ENCODE results near the gene SPDYE18.
"Not testable (repeated sequence)": the region's sequence is repeated elsewhere in the genome, so short reads cannot be mapped to it uniquely, and the experiment has no call there.

DNA sequence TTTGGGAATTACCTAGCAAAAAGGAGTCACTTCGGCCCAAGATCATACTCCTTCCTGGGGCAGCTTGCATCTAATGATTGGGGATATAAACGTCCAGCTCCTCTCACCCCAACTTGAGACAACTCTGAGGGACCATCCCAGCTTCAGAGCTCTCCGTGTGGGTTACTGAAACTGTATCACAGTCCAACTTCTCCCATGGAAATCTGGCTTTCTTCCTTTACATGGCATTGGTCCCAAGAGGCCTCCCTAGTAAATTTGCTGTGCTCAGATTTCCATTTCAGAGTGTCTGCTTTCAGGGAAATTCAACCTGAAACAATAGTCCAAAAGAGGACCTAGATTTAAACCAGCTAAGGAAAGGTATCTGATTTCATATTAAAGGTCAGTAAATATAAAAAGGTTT lies 45.3 kb upstream of the SPDYE18 start:
- TF ChIP-seq, protein P1, sequence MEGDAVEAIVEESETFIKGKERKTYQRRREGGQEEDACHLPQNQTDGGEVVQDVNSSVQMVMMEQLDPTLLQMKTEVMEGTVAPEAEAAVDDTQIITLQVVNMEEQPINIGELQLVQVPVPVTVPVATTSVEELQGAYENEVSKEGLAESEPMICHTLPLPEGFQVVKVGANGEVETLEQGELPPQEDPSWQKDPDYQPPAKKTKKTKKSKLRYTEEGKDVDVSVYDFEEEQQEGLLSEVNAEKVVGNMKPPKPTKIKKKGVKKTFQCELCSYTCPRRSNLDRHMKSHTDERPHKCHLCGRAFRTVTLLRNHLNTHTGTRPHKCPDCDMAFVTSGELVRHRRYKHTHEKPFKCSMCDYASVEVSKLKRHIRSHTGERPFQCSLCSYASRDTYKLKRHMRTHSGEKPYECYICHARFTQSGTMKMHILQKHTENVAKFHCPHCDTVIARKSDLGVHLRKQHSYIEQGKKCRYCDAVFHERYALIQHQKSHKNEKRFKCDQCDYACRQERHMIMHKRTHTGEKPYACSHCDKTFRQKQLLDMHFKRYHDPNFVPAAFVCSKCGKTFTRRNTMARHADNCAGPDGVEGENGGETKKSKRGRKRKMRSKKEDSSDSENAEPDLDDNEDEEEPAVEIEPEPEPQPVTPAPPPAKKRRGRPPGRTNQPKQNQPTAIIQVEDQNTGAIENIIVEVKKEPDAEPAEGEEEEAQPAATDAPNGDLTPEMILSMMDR (conservative IDR thresholded peaks at IDR 0.05; ENCODE audit: low read depth, low read length), result not testable (repeated sequence)
- not testable (repeated sequence) for TF ChIP-seq EZH2phosphoT487 (IDR thresholded peaks at IDR 0.05; ENCODE audit: borderline replicate concordance, low read length)
